K562 (cell line): ENCODE data around the gene ANO2. TPM values are rescaled to one million over a fixed set of nuclear protein-coding genes. Genes with fewer than 3 reads are reported as not detected.

ENCODE experiments used
- ATAC-seq: fragments of 200-7000 bp; cut with Tn5 transposase; 3 replicates; pipeline ENCODE4 v1.9.1; 2020; ENCODE audit warnings: moderate library complexity
- BruUV-seq: library from RNA; stranded (reverse); fragments of 400-500 nt; replicated peaks from 2 replicates; lab custom pipeline; 2021; lab: Mats Ljungman, UMichigan
- CTCF ChIA-PET: fragments of 300-600 bp; formaldehyde crosslinking; extraction: SDS; loops from one replicate; lab custom pipeline; 2021; ENCODE audit warnings: low intra/inter-chr PET ratio; lab: Yijun Ruan, JAX
- POLR2A ChIA-PET: fragments of 300-600, 350-650 bp; sonication (Branson Sonifier 250); formaldehyde crosslinking; extraction: SDS; loops from one replicate; lab custom pipeline; 2021; ENCODE audit warnings: antibody characterized with exemption, inconsistent platforms; lab: Yijun Ruan, JAX
- DNase-seq, 4 experiments: peaks; one replicate each; pipeline versions ENCODE4 v3.0.0 to v3.0.0-alpha.2; 2011 to 2018; ENCODE audit warnings: low spot score in 3 of 4, mixed read lengths in 3 of 4; ENCODE audit errors: extremely low read depth in 1 of 4
- FAIRE-seq: peaks from 2 replicates; lab custom pipeline; 2011; peaks lifted over from hg19 to GRCh38; lab: Jason Lieb, UNC
- H2AFZ ChIP-seq: 2 replicates; pipeline ENCODE4 v1.6.0; 2011; ENCODE audit warnings: low read depth, low read length, control low read depth, inconsistent platforms
- H3K27ac ChIP-seq: fragments of 200-600 bp; 3 replicates; pipeline ENCODE4 v1.8.0; 2011; ENCODE audit warnings: low read depth, mild to moderate bottlenecking, control low read depth, inconsistent platforms, low read length, moderate library complexity, mixed read lengths; ENCODE audit errors: extremely low read depth
- H3K27me3 ChIP-seq, 2 experiments: fragments of 300-600 bp in 1 of 2; 2 replicates in 1 of 2; 3 replicates in 1 of 2; pipeline versions ENCODE4 v1.6.0 to v1.8.0; 2011; ENCODE audit warnings: inconsistent platforms in 2 of 2, low read length in 2 of 2, mild to moderate bottlenecking in 1 of 2, mixed read lengths in 1 of 2, moderate library complexity in 1 of 2; ENCODE audit not compliant: control insufficient read depth in 2 of 2, insufficient read depth in 2 of 2
- H3K36me3 ChIP-seq: fragments of 300-600 bp; 3 replicates; pipeline ENCODE4 v1.8.0; 2011; ENCODE audit warnings: mild to moderate bottlenecking, low read length, inconsistent platforms; ENCODE audit not compliant: control insufficient read depth, insufficient read depth
- H3K4me1 ChIP-seq, 2 experiments: fragments of 200-600 bp in 1 of 2; replicated peaks in 1 of 2; 2 replicates in 1 of 2; 3 replicates in 1 of 2; pipeline versions ENCODE4 v1.5.1 to v1.8.0; 2011; ENCODE audit warnings: inconsistent platforms in 2 of 2, low read length in 2 of 2, mild to moderate bottlenecking in 1 of 2, mixed read lengths in 1 of 2, moderate library complexity in 1 of 2; ENCODE audit not compliant: control insufficient read depth in 2 of 2, insufficient read depth in 2 of 2
- H3K4me2 ChIP-seq: 2 replicates; pipeline ENCODE4 v1.6.1; 2011; ENCODE audit warnings: low read length, control low read depth, inconsistent platforms, mixed read lengths; ENCODE audit not compliant: insufficient read depth
- H3K4me3 ChIP-seq: fragments of 200-600 bp; sonication (generic), shearing (Covaris generic); 2 replicates; pipeline ENCODE4 v1.5.1; 2016; ENCODE audit warnings: control low read depth, inconsistent platforms
- H3K79me2 ChIP-seq: fragments of 200-600 bp; 3 replicates; pipeline ENCODE4 v1.8.0; 2011; ENCODE audit warnings: low read length, inconsistent platforms; ENCODE audit not compliant: control insufficient read depth, insufficient read depth
- H3K9ac ChIP-seq, 2 experiments: 2 replicates each; pipeline versions ENCODE4 v1.6.0 to v1.6.1; 2011; ENCODE audit warnings: low read depth in 2 of 2, low read length in 2 of 2, control low read depth in 1 of 2, inconsistent platforms in 1 of 2, mild to moderate bottlenecking in 1 of 2, mixed read lengths in 1 of 2; ENCODE audit not compliant: insufficient read depth in 1 of 2
- H3K9me1 ChIP-seq: one replicate; pipeline ENCODE4 v1.6.0; 2011; ENCODE audit warnings: inconsistent platforms, mild to moderate bottlenecking, low read length, moderate library complexity; ENCODE audit not compliant: control insufficient read depth, insufficient read depth
- H3K9me3 ChIP-seq: replicated peaks from 2 replicates; pipeline ENCODE4 v1.5.1; 2011; ENCODE audit warnings: low read depth, low read length, inconsistent platforms; ENCODE audit not compliant: control insufficient read depth, insufficient read depth
- H4K20me1 ChIP-seq: replicated peaks from 2 replicates; pipeline ENCODE4 v1.6.1; 2011; ENCODE audit warnings: low read length, inconsistent platforms, mixed read lengths; ENCODE audit not compliant: control insufficient read depth, insufficient read depth
- HDAC1 ChIP-seq, 2 experiments: fragments of 450-650 bp; IDR thresholded peaks; 2 replicates each; pipeline ENCODE4 v1.6.1; 2016 to 2017; ENCODE audit warnings: inconsistent platforms in 1 of 2, mild to moderate bottlenecking in 1 of 2, moderate library complexity in 1 of 2
- HLTF ChIP-seq: fragments of 450-650 bp; IDR thresholded peaks from 2 replicates; pipeline ENCODE4 v1.6.1; 2016
- HNRNPL ChIP-seq: fragments of 200-400 bp; formaldehyde crosslinking; IDR thresholded peaks from 2 replicates; pipeline ENCODE4 v1.6.1; 2017; ENCODE audit warnings: low read depth, mild to moderate bottlenecking, low read length
- HNRNPUL1 ChIP-seq: fragments of 200-400 bp; formaldehyde crosslinking; IDR thresholded peaks from 2 replicates; pipeline ENCODE4 v1.6.1; 2017; ENCODE audit warnings: low read length
- MAFG ChIP-seq: fragments of 450-650 bp; conservative IDR thresholded peaks from 2 replicates; pipeline ENCODE4 v1.6.1; 2016; ENCODE audit warnings: missing genetic modification characterization, missing compliant biosample characterization
- NCOA1 ChIP-seq: fragments of 450-650 bp; IDR thresholded peaks from 2 replicates; pipeline ENCODE4 v1.6.1; 2016; ENCODE audit warnings: low read depth
- POLR2AphosphoS5 ChIP-seq: IDR thresholded peaks from 2 replicates; pipeline ENCODE4 v1.6.1; 2011; ENCODE audit warnings: mild to moderate bottlenecking, low read depth, low read length, moderate library complexity; ENCODE audit not compliant: control insufficient read depth, insufficient read depth
- SRSF3 ChIP-seq: fragments of 200-400 bp; formaldehyde crosslinking; IDR thresholded peaks from 2 replicates; pipeline ENCODE4 v1.6.1; 2016; ENCODE audit warnings: mild to moderate bottlenecking, low read length, moderate library complexity; ENCODE audit not compliant: insufficient read depth
- STAT5A ChIP-seq: IDR thresholded peaks from 2 replicates; pipeline ENCODE4 v1.6.1; 2012; ENCODE audit warnings: low read length, inconsistent platforms, borderline replicate concordance
- ZKSCAN3 ChIP-seq: fragments of 250-450 bp; sonication (Bioruptor Pico); IDR thresholded peaks from 2 replicates; pipeline ENCODE4 v1.4.0; 2020
- ZNF175 ChIP-seq: fragments of 200-800 bp; sonication (Bioruptor generic); IDR thresholded peaks from 2 replicates; pipeline ENCODE4 v1.6.1; 2016; ENCODE audit warnings: low read depth, mild to moderate bottlenecking, missing genetic modification characterization, missing compliant biosample characterization
- ZNF76 ChIP-seq: fragments of 250-450 bp; sonication (Bioruptor Pico); IDR thresholded peaks from 2 replicates; pipeline ENCODE4 v1.4.0; 2020; ENCODE audit warnings: mild to moderate bottlenecking, moderate library complexity, borderline replicate concordance
- WGBS: fragments of 100-300 bp; shearing (Covaris generic); methylation state at CpG from one replicate; pipeline ENCODE4 v1.1.6; 2016; ENCODE audit warnings: low coverage, mixed read lengths; ENCODE audit not compliant: insufficient coverage; ENCODE audit errors: missing lambda C conversion rate; 5-methylcytosine and 5-hydroxymethylcytosine counted together
- in situ Hi-C: fragments of 300-500 bp; cut with MboI; formaldehyde crosslinking; loops from 4 replicates; pipeline ENCODE4 v1.15.0; 2018; ENCODE audit warnings: inconsistent platforms, mixed read lengths
- intact Hi-C: fragments of 100-400 bp; cut with micrococcal nuclease; formaldehyde crosslinking; loops from 2 replicates; pipeline ENCODE4 v1.14.2; 2022
- polyA plus RNA-seq, 8 experiments: library from polyadenylated mRNA; depleted of rRNA in 4 of 8; stranded (reverse) in 5 of 8; unstranded in 3 of 8; fragments of >200 nt; fragmentation: Nextera tagmentation in 2 of 8; fragmentation: Illumina TruSeq in 1 of 8; extraction: Ambion mirVana in 2 of 8; extraction: Trizol in 1 of 8; gene quantifications; 2 replicates each; pipeline versions ENCODE4 v1.2.1 to v1.2.3, GENCODE V29; 2011 to 2014; ENCODE audit warnings: inconsistent platforms in 1 of 8, missing spikeins in 1 of 8
- total RNA-seq, 7 experiments: library from RNA; depleted of rRNA in 6 of 7; stranded (reverse); fragments of >200 nt in 6 of 7; fragmentation: Illumina TruSeq in 2 of 7; extraction: Trizol in 2 of 7; gene quantifications; 2 replicates each; pipeline versions ENCODE4 v1.2.1 to v1.2.3, GENCODE V29; 2011 to 2021; ENCODE audit warnings: low replicate concordance in 1 of 7
- TF ChIP-seq, protein P1 (sequence below): fragments of 250-450 bp; sonication (Bioruptor Pico); IDR thresholded peaks from 2 replicates; pipeline ENCODE4 v1.8.0; 2022; ENCODE audit warnings: moderate library complexity, mild to moderate bottlenecking, inconsistent platforms
- TF ChIP-seq, protein P2 (sequence below): fragments of 250-450 bp; sonication (Bioruptor Pico); IDR thresholded peaks from 2 replicates; pipeline ENCODE4 v1.4.0; 2020; ENCODE audit warnings: borderline replicate concordance

ANO2 gene
- total and polyA plus RNA-seq, 9 of the 15 experiments (the other 6 are each of a cell fraction or from before 2014, with no cell fraction given) = 0.64 TPM; not detected in 8

DNA sequence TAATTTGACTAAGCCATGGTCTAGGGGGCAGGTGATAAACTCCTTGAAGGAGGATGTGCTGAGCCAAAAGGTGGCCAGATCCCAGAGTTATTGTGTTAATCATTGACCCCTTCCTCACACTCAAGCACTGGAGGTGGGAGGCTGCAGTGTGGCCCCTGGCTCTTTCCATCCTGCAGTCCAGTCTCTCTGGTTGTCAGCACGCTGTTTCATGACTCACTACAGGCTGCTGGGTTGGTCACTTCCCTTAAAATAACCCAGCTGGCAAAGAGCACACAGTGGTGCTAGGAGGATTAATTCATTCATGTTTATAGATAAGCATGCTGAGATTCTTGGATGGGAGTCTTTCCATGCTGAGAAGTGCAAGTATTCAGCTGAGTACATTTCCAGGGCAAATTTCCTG is 228.9 kb downstream of the ANO2 start:
- H3K4me1 ChIP-seq = no peaks in the 10 kb centered on the region
- DNase-seq (no peak), FAIRE-seq (no peak), ATAC-seq (no peak)
- BruUV-seq = no TSS peak
- no peak overlapping the region for H3K4me2 ChIP-seq
- H3K9me1 ChIP-seq = no peaks in the 10 kb centered on the region
- H3K27ac ChIP-seq = no peak overlapping the region
- H2AFZ ChIP-seq = no peak overlapping the region
- no peaks in the 10 kb centered on the region for H3K9me3 ChIP-seq
- POLR2A ChIA-PET = interaction anchor here (0.6 kb wide), 1 partner anchor 1266 kb away, joined by 3 read pairs; no protein-coding TSS in a partner anchor
- in situ Hi-C loops = no loop called here
- no peaks in the 10 kb centered on the region for H3K36me3 ChIP-seq
- intact Hi-C loops = no loop called here
- no peak overlapping the region for H3K9ac ChIP-seq
- CTCF ChIA-PET = no interaction called here
- TF ChIP-seq POLR2AphosphoS5 = no peak
- TF ChIP-seq HLTF = no peak
- TF ChIP-seq HNRNPL = no peak
- TF ChIP-seq HNRNPUL1 = no peak
- no peak for TF ChIP-seq ZNF175
- no peak for TF ChIP-seq NCOA1
- no peak for TF ChIP-seq HDAC1 (IDR thresholded peaks at IDR 0.05)
- no peak for TF ChIP-seq ZKSCAN3
- no peak for TF ChIP-seq STAT5A
- no peak for TF ChIP-seq ZNF76 (CRISPR knock-in tag)
- no peak for TF ChIP-seq MAFG (tag)
- TF ChIP-seq, protein P1, sequence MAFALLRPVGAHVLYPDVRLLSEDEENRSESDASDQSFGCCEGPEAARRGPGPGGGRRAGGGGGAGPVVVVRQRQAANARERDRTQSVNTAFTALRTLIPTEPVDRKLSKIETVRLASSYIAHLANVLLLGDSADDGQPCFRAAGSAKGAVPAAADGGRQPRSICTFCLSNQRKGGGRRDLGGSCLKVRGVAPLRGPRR (CRISPR knock-in tag) = no peak
- TF ChIP-seq SRSF3 = no peak
- TF ChIP-seq, protein P2, sequence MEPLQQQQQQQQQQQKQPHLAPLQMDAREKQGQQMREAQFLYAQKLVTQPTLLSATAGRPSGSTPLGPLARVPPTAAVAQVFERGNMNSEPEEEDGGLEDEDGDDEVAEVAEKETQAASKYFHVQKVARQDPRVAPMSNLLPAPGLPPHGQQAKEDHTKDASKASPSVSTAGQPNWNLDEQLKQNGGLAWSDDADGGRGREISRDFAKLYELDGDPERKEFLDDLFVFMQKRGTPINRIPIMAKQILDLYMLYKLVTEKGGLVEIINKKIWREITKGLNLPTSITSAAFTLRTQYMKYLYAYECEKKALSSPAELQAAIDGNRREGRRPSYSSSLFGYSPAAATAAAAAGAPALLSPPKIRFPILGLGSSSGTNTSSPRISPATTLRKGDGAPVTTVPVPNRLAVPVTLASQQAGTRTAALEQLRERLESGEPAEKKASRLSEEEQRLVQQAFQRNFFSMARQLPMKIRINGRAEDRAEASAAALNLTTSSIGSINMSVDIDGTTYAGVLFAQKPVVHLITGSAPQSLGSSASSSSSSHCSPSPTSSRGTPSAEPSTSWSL = no peak
- no peak overlapping the region for H3K4me3 ChIP-seq
- H3K27me3 ChIP-seq = no peaks in the 10 kb centered on the region; a peak in 1 of 5 replicates
- H4K20me1 ChIP-seq = no peaks in the 10 kb centered on the region
- WGBS = 20% methylated on average over 1 of the region's 1 CpG
- no peaks in the 10 kb centered on the region for H3K79me2 ChIP-seq
